H1 (cell line): ENCODE data around the gene PKDREJ. TPM values are rescaled to one million over a fixed set of nuclear protein-coding genes. Genes with fewer than 3 reads are reported as not detected.

Experiments used
- EP300 ChIP-seq, 2 experiments: IDR thresholded peaks; 1 replicate in 1 of 2; 2 replicates in 1 of 2; pipeline ENCODE4 v1.6.1; 2011 to 2012; ENCODE audit warnings: low read depth in 2 of 2, low read length in 2 of 2, mild to moderate bottlenecking in 2 of 2, borderline replicate concordance in 1 of 2, inconsistent platforms in 1 of 2, moderate library complexity in 1 of 2
- RBBP5 ChIP-seq: IDR thresholded peaks from 2 replicates; pipeline ENCODE4 v1.7.1; 2012; ENCODE audit warnings: low read depth, mild to moderate bottlenecking, inconsistent platforms, low read length, moderate library complexity, borderline replicate concordance
- RFX5 ChIP-seq: IDR thresholded peaks from 2 replicates; pipeline ENCODE4 v1.6.1; 2011; ENCODE audit warnings: low read depth, low read length, improper control_type of control experiment, borderline replicate concordance
- SP2 ChIP-seq: IDR thresholded peaks from 2 replicates; pipeline ENCODE4 v1.6.1; 2012; ENCODE audit warnings: mild to moderate bottlenecking, low read length, inconsistent platforms
- TAF1 ChIP-seq: IDR thresholded peaks from 2 replicates; pipeline ENCODE4 v1.6.1; 2011; ENCODE audit warnings: mild to moderate bottlenecking, low read depth, low read length
- polyA plus RNA-seq, 7 experiments: library from polyadenylated mRNA; depleted of rRNA in 3 of 7; stranded (reverse) in 5 of 7; unstranded in 2 of 7; fragments of >200 nt in 5 of 7; fragments of 200-250 nt in 2 of 7; gene quantifications; 1 replicate in 5 of 7; 2 replicates in 1 of 7; 4 replicates in 1 of 7; pipeline versions ENCODE4 v1.2.1 to v1.2.3, GENCODE V29; 2011 to 2013; ENCODE audit warnings: missing spikeins in 2 of 7, mixed read lengths in 2 of 7
- total RNA-seq: library from RNA; stranded (reverse); fragmentation: NEBNext Ultra II Directional; extraction: Animal tissue kit (Norgen Biotek cat#: 25700); gene quantifications from 2 replicates; pipeline ENCODE4 v1.2.1, GENCODE V29; 2021
- TF ChIP-seq, protein P1 (sequence below): fragments of 300-600 bp; sonication (generic); IDR thresholded peaks from 2 replicates; pipeline ENCODE4 v1.7.1; 2012; ENCODE audit warnings: low read length, moderate library complexity, mild to moderate bottlenecking, inconsistent platforms; ENCODE audit not compliant: insufficient replicate concordance
- TF ChIP-seq, protein P2 (sequence below): IDR thresholded peaks from 2 replicates; pipeline ENCODE4 v1.6.1; 2011; ENCODE audit warnings: low read length, improper control_type of control experiment

The PKDREJ gene
- total and polyA plus RNA-seq, 2 of the 8 experiments (the other 6 are each of a cell fraction or from before 2014, with no cell fraction given): 0.02 to 0.04 TPM

DNA sequence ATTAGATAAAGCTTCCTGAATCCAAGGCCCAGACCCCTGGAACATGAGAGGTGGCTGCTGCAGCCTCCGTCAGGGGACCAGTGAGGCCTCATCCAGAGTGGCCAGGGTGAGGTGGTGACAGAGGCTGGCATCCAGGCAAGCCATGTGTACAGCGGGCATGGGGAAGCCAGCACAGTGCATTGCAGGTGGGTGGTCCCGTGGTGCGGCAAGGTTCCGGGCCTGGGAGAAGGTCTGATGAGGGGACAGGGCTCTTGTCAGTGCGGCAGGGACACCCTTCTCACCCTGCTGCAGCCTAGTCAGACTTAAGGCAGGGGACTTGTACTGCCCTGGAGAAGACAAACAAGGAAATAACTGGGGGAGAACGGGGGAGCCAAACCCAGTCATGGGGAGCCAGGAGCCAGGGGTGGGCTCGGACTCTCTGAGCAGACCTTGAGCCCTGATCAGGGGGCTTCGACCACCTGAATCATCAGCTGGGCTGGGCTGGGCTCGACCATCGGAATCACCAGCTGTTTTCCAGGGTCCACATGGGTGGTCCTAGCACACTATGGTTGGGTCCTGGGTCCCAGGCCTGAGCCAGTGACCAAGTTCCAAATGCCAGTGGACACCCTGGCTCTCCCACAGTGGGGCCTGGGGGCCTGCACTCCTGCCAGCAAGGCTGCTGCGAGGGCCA is 9.8 kb upstream of the PKDREJ start (continued):
- TF ChIP-seq, protein P1, sequence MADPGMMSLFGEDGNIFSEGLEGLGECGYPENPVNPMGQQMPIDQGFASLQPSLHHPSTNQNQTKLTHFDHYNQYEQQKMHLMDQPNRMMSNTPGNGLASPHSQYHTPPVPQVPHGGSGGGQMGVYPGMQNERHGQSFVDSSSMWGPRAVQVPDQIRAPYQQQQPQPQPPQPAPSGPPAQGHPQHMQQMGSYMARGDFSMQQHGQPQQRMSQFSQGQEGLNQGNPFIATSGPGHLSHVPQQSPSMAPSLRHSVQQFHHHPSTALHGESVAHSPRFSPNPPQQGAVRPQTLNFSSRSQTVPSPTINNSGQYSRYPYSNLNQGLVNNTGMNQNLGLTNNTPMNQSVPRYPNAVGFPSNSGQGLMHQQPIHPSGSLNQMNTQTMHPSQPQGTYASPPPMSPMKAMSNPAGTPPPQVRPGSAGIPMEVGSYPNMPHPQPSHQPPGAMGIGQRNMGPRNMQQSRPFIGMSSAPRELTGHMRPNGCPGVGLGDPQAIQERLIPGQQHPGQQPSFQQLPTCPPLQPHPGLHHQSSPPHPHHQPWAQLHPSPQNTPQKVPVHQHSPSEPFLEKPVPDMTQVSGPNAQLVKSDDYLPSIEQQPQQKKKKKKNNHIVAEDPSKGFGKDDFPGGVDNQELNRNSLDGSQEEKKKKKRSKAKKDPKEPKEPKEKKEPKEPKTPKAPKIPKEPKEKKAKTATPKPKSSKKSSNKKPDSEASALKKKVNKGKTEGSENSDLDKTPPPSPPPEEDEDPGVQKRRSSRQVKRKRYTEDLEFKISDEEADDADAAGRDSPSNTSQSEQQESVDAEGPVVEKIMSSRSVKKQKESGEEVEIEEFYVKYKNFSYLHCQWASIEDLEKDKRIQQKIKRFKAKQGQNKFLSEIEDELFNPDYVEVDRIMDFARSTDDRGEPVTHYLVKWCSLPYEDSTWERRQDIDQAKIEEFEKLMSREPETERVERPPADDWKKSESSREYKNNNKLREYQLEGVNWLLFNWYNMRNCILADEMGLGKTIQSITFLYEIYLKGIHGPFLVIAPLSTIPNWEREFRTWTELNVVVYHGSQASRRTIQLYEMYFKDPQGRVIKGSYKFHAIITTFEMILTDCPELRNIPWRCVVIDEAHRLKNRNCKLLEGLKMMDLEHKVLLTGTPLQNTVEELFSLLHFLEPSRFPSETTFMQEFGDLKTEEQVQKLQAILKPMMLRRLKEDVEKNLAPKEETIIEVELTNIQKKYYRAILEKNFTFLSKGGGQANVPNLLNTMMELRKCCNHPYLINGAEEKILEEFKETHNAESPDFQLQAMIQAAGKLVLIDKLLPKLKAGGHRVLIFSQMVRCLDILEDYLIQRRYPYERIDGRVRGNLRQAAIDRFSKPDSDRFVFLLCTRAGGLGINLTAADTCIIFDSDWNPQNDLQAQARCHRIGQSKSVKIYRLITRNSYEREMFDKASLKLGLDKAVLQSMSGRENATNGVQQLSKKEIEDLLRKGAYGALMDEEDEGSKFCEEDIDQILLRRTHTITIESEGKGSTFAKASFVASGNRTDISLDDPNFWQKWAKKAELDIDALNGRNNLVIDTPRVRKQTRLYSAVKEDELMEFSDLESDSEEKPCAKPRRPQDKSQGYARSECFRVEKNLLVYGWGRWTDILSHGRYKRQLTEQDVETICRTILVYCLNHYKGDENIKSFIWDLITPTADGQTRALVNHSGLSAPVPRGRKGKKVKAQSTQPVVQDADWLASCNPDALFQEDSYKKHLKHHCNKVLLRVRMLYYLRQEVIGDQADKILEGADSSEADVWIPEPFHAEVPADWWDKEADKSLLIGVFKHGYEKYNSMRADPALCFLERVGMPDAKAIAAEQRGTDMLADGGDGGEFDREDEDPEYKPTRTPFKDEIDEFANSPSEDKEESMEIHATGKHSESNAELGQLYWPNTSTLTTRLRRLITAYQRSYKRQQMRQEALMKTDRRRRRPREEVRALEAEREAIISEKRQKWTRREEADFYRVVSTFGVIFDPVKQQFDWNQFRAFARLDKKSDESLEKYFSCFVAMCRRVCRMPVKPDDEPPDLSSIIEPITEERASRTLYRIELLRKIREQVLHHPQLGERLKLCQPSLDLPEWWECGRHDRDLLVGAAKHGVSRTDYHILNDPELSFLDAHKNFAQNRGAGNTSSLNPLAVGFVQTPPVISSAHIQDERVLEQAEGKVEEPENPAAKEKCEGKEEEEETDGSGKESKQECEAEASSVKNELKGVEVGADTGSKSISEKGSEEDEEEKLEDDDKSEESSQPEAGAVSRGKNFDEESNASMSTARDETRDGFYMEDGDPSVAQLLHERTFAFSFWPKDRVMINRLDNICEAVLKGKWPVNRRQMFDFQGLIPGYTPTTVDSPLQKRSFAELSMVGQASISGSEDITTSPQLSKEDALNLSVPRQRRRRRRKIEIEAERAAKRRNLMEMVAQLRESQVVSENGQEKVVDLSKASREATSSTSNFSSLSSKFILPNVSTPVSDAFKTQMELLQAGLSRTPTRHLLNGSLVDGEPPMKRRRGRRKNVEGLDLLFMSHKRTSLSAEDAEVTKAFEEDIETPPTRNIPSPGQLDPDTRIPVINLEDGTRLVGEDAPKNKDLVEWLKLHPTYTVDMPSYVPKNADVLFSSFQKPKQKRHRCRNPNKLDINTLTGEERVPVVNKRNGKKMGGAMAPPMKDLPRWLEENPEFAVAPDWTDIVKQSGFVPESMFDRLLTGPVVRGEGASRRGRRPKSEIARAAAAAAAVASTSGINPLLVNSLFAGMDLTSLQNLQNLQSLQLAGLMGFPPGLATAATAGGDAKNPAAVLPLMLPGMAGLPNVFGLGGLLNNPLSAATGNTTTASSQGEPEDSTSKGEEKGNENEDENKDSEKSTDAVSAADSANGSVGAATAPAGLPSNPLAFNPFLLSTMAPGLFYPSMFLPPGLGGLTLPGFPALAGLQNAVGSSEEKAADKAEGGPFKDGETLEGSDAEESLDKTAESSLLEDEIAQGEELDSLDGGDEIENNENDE: no peak
- TF ChIP-seq EP300 (IDR thresholded peaks at IDR 0.05; ENCODE audit: borderline replicate concordance in 1 of 2, low read depth in 2 of 2, low read length in 2 of 2) (no peak), RBBP5 (no peak), RFX5 (no peak), TAF1 (no peak), SP2 (no peak)
- TF ChIP-seq, protein P2, sequence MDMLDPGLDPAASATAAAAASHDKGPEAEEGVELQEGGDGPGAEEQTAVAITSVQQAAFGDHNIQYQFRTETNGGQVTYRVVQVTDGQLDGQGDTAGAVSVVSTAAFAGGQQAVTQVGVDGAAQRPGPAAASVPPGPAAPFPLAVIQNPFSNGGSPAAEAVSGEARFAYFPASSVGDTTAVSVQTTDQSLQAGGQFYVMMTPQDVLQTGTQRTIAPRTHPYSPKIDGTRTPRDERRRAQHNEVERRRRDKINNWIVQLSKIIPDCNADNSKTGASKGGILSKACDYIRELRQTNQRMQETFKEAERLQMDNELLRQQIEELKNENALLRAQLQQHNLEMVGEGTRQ: no peak
